Body of pancreas (tissue), 4 donors: ENCODE data around the gene EML6.

Source experiments
- CTCF ChIP-seq, 7 experiments: fragments of 450-650 bp in 4 of 7; fragments of 200-600 bp in 3 of 7; sonication (generic) in 3 of 7; IDR thresholded peaks; one replicate each; pipeline ENCODE4 v1.5.1; 2016 to 2019; ENCODE audit warnings: antibody characterized with exemption in 7 of 7
- POLR2A ChIP-seq, 3 donors: fragments of 450-650 bp; IDR thresholded peaks; one replicate each; pipeline ENCODE4 v1.6.1; 2016; ENCODE audit warnings: antibody characterized with exemption in 3 of 3, mild to moderate bottlenecking in 2 of 3

- no peak for TF ChIP-seq CTCF (IDR thresholded peaks at IDR 0.05)
- no peak for TF ChIP-seq POLR2A (IDR thresholded peaks at IDR 0.05)
These were observed 31.9 kb upstream of the EML6 start for GRCh38 chr2:54691445-54692135.
